ENCODE measurements around the gene SAP25.

GRCh38 chr7:100553032-100553431 is 20.7 kb downstream of the SAP25 start:
- TF ChIP-seq POLR2A (IDR thresholded peaks at IDR 0.05) = no peak
- TF ChIP-seq, protein P1, sequence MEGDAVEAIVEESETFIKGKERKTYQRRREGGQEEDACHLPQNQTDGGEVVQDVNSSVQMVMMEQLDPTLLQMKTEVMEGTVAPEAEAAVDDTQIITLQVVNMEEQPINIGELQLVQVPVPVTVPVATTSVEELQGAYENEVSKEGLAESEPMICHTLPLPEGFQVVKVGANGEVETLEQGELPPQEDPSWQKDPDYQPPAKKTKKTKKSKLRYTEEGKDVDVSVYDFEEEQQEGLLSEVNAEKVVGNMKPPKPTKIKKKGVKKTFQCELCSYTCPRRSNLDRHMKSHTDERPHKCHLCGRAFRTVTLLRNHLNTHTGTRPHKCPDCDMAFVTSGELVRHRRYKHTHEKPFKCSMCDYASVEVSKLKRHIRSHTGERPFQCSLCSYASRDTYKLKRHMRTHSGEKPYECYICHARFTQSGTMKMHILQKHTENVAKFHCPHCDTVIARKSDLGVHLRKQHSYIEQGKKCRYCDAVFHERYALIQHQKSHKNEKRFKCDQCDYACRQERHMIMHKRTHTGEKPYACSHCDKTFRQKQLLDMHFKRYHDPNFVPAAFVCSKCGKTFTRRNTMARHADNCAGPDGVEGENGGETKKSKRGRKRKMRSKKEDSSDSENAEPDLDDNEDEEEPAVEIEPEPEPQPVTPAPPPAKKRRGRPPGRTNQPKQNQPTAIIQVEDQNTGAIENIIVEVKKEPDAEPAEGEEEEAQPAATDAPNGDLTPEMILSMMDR (IDR thresholded peaks at IDR 0.05) = no peak

Data from adrenal gland (tissue), 5 donors.